SHP77 treated with DMSO at 0.1 percent for 48 hours (cell line): Measurements from ENCODE around the gene NSMCE1.
"Not testable (repeated sequence)": the region's sequence is repeated elsewhere in the genome, so short reads cannot be mapped to it uniquely, and the experiment has no call there.

Source experiments
- DNase-seq: peaks from one replicate; lab custom pipeline; 2025; lab: John Stamatoyannopoulos, UW

Gene NSMCE1

GRCh38 chr16:27269300-27270150, 953 bp upstream of the NSMCE1 start:
- no peak for DNase-seq

GRCh38 chr16:27267037-27267677, 1.4 kb downstream of the NSMCE1 start:
- no peak for DNase-seq

- no peak for DNase-seq
These were observed 2.6 kb downstream of the NSMCE1 start for GRCh38 chr16:27265982-27266381.

- no peak for DNase-seq
These were observed 4.4 kb downstream of the NSMCE1 start for GRCh38 chr16:27264151-27264550.

GRCh38 chr16:27262904-27263423, 5.6 kb downstream of the NSMCE1 start:
- not testable (repeated sequence) for DNase-seq

- no peak for DNase-seq
These were observed 8.9 kb downstream of the NSMCE1 start for GRCh38 chr16:27259710-27260109.

GRCh38 chr16:27258241-27258734, 10.3 kb downstream of the NSMCE1 start:
- no peak for DNase-seq

GRCh38 chr16:27257271-27257670, 11.3 kb downstream of the NSMCE1 start:
- DNase-seq, result no peak

GRCh38 chr16:27256861-27257260, 11.7 kb downstream of the NSMCE1 start:
- DNase-seq, result no peak

- no peak for DNase-seq
These were observed 14.2 kb downstream of the NSMCE1 start for GRCh38 chr16:27254262-27254811.

GRCh38 chr16:27253526-27253930, 15.0 kb downstream of the NSMCE1 start:
- no peak for DNase-seq

GRCh38 chr16:27252206-27252585, 16.4 kb downstream of the NSMCE1 start:
- no peak for DNase-seq

- no peak for DNase-seq
These were observed 16.9 kb downstream of the NSMCE1 start for GRCh38 chr16:27251541-27252205.

- not testable (repeated sequence) for DNase-seq
These were observed 19.7 kb downstream of the NSMCE1 start for GRCh38 chr16:27248886-27249285.

GRCh38 chr16:27248036-27248435, 20.5 kb downstream of the NSMCE1 start:
- no peak for DNase-seq

- DNase-seq, result not testable (repeated sequence)
These were observed 21.5 kb downstream of the NSMCE1 start for GRCh38 chr16:27247076-27247475.

- DNase-seq, result no peak
These were observed 22.1 kb downstream of the NSMCE1 start for GRCh38 chr16:27246439-27246838.

GRCh38 chr16:27245276-27246172, 23.0 kb downstream of the NSMCE1 start:
- peak; percentile 17 for DNase-seq

GRCh38 chr16:27244363-27244755, 24.2 kb downstream of the NSMCE1 start:
- DNase-seq, result no peak

GRCh38 chr16:27243725-27244362, 24.7 kb downstream of the NSMCE1 start:
- no peak for DNase-seq
